ENCODE data around the gene SCG5.

The SCG5 gene

GRCh38 chr15:32657941-32658340 lies 16.4 kb downstream of the SCG5 start:
- DNase-seq (ENCODE audit: insufficient read length, low spot score) (no peak), FAIRE-seq (no peak)

GRCh38 chr15:32659340-32660155 lies 18.0 kb downstream of the SCG5 start:
- FAIRE-seq (no peak), DNase-seq (ENCODE audit: insufficient read length, low spot score) (no peak)

GRCh38 chr15:32663671-32664070 lies 22.2 kb downstream of the SCG5 start:
- FAIRE-seq (no peak), DNase-seq (ENCODE audit: insufficient read length, low spot score) (no peak)

- FAIRE-seq (no peak), DNase-seq (ENCODE audit: insufficient read length, low spot score) (no peak)
Measured at GRCh38 chr15:32664796-32665195, 23.3 kb downstream of the SCG5 start.

GRCh38 chr15:32667321-32667720 lies 25.8 kb downstream of the SCG5 start:
- no peak for DNase-seq (ENCODE audit: insufficient read length, low spot score)
- FAIRE-seq, result no peak

GRCh38 chr15:32668942-32669341 lies 27.4 kb downstream of the SCG5 start:
- no peak for FAIRE-seq
- DNase-seq (ENCODE audit: insufficient read length, low spot score), result no peak

- peak; percentile 37 for DNase-seq (ENCODE audit: insufficient read length, low spot score)
Measured at GRCh38 chr15:32669896-32670611, 28.5 kb downstream of the SCG5 start.

GRCh38 chr15:32670623-32671022 lies 29.1 kb downstream of the SCG5 start:
- FAIRE-seq (no peak), DNase-seq (ENCODE audit: insufficient read length, low spot score) (no peak)

More at GRCh38 chr15:32669896-32670611, 28.5 kb downstream of the SCG5 start:
- FAIRE-seq, result peak; percentile 46

- DNase-seq (ENCODE audit: insufficient read length, low spot score), result no peak
- FAIRE-seq, result no peak
Measured at GRCh38 chr15:32671339-32672325, 30.1 kb downstream of the SCG5 start.

GRCh38 chr15:32674681-32675080 lies 33.2 kb downstream of the SCG5 start:
- FAIRE-seq (no peak), DNase-seq (ENCODE audit: insufficient read length, low spot score) (no peak)

GRCh38 chr15:32675466-32675865 lies 34.0 kb downstream of the SCG5 start:
- DNase-seq (ENCODE audit: insufficient read length, low spot score) (no peak), FAIRE-seq (no peak)

- no peak for FAIRE-seq
- no peak for DNase-seq (ENCODE audit: insufficient read length, low spot score)
Measured at GRCh38 chr15:32676169-32676568, 34.7 kb downstream of the SCG5 start.

GRCh38 chr15:32677238-32677750 lies 35.8 kb downstream of the SCG5 start:
- DNase-seq (ENCODE audit: insufficient read length, low spot score) (no peak), FAIRE-seq (no peak)

- FAIRE-seq (no peak), DNase-seq (ENCODE audit: insufficient read length, low spot score) (no peak)
Measured at GRCh38 chr15:32679298-32679690, 37.8 kb downstream of the SCG5 start.

GRCh38 chr15:32682569-32682968 lies 41.1 kb downstream of the SCG5 start:
- FAIRE-seq, result no peak
- no peak for DNase-seq (ENCODE audit: insufficient read length, low spot score)

- DNase-seq (ENCODE audit: insufficient read length, low spot score) (no peak), FAIRE-seq (no peak)
Measured at GRCh38 chr15:32682977-32683630, 41.6 kb downstream of the SCG5 start.

- DNase-seq (ENCODE audit: insufficient read length, low spot score), result peak; percentile 48
- peak; percentile 4 for FAIRE-seq
Measured at GRCh38 chr15:32683906-32684584, 42.5 kb downstream of the SCG5 start.

GRCh38 chr15:32685576-32685975 lies 44.1 kb downstream of the SCG5 start:
- FAIRE-seq, result no peak
- DNase-seq (ENCODE audit: insufficient read length, low spot score), result no peak

- no peak for FAIRE-seq
Measured at GRCh38 chr15:32687556-32687955, 46.0 kb downstream of the SCG5 start.

More at GRCh38 chr15:32687556-32687955, 46.0 kb downstream of the SCG5 start:
- no peak for DNase-seq (ENCODE audit: insufficient read length, low spot score)

Measured in HTR-8/SVneo (cell line).